GM23248 (cell line): ENCODE data around the gene GNB1. TPM values are rescaled to one million over a fixed set of nuclear protein-coding genes. Genes with fewer than 3 reads are reported as not detected.
"Not testable (repeated sequence)": the region's sequence is repeated elsewhere in the genome, so short reads cannot be mapped to it uniquely, and the experiment has no call there.

Source experiments
- DNase-seq: peaks from one replicate; pipeline ENCODE4 v3.0.0-alpha.2; 2015
- H2AFZ ChIP-seq: fragments of 200-600 bp; sonication (generic); 2 replicates; pipeline ENCODE4 v1.6.1; 2016; ENCODE audit warnings: antibody characterized with exemption
- H3F3A ChIP-seq: fragments of 200-600 bp; sonication (generic); 2 replicates; pipeline ENCODE4 v1.6.1; 2016; ENCODE audit warnings: mild to moderate bottlenecking, antibody characterized with exemption, mixed run types; ENCODE audit not compliant: insufficient read depth
- H3K27ac ChIP-seq: fragments of 200-600 bp; sonication (generic); 2 replicates; pipeline ENCODE4 v1.5.1; 2016; ENCODE audit warnings: mild to moderate bottlenecking
- H3K27me3 ChIP-seq: fragments of 200-600 bp; sonication (generic); replicated peaks from 2 replicates; pipeline ENCODE4 v1.6.1; 2016; ENCODE audit warnings: mild to moderate bottlenecking; ENCODE audit not compliant: insufficient read depth
- H3K36me3 ChIP-seq: fragments of 200-600 bp; sonication (generic); 2 replicates; pipeline ENCODE4 v1.6.1; 2016; ENCODE audit warnings: low read depth, mild to moderate bottlenecking
- H3K4me1 ChIP-seq: fragments of 200-600 bp; sonication (generic); 2 replicates; pipeline ENCODE4 v1.6.1; 2016; ENCODE audit warnings: mild to moderate bottlenecking; ENCODE audit not compliant: insufficient read depth
- H3K4me2 ChIP-seq: fragments of 200-600 bp; sonication (generic); one replicate; pipeline ENCODE4 v1.6.1; 2016; ENCODE audit warnings: mild to moderate bottlenecking; ENCODE audit not compliant: unreplicated experiment
- H3K4me3 ChIP-seq: fragments of 200-600 bp; sonication (generic); 2 replicates; pipeline ENCODE4 v1.5.1; 2016; ENCODE audit warnings: mild to moderate bottlenecking
- H3K79me2 ChIP-seq: fragments of 200-600 bp; sonication (generic); 2 replicates; pipeline ENCODE4 v1.6.1; 2016; ENCODE audit warnings: mild to moderate bottlenecking; ENCODE audit not compliant: insufficient read depth
- H3K9ac ChIP-seq: fragments of 200-600 bp; sonication (generic); 2 replicates; pipeline ENCODE4 v1.6.1; 2016; ENCODE audit warnings: mild to moderate bottlenecking
- H3K9me2 ChIP-seq: fragments of 200-600 bp; sonication (generic); 2 replicates; pipeline ENCODE4 v1.6.1; 2016; ENCODE audit warnings: mixed run types, mild to moderate bottlenecking, moderate library complexity; ENCODE audit not compliant: insufficient read depth
- H3K9me3 ChIP-seq: fragments of 200-600 bp; sonication (generic); one replicate; pipeline ENCODE4 v1.6.1; 2017; ENCODE audit warnings: low read depth
- H4K20me1 ChIP-seq: fragments of 200-600 bp; sonication (generic); 2 replicates; pipeline ENCODE4 v1.6.0; 2016; ENCODE audit not compliant: insufficient read depth
- EZH2 ChIP-seq: fragments of 200-600 bp; sonication (generic); IDR thresholded peaks from 2 replicates; pipeline ENCODE4 v1.6.1; 2018; ENCODE audit warnings: antibody characterized with exemption, mild to moderate bottlenecking; ENCODE audit not compliant: insufficient read depth, poor library complexity, severe bottlenecking
- EZH2phosphoT487 ChIP-seq: fragments of 200-600 bp; sonication (generic); IDR thresholded peaks from 2 replicates; pipeline ENCODE4 v1.6.1; 2018; ENCODE audit warnings: antibody characterized with exemption, moderate library complexity, mild to moderate bottlenecking, low read depth; ENCODE audit not compliant: insufficient read depth
- WGBS, 2 experiments: methylation state at CpG; one replicate each; pipeline ENCODE4 v1.1.6; 2015 to 2017; ENCODE audit warnings: low lambda C conversion rate in 2 of 2, low coverage in 1 of 2; ENCODE audit errors: missing lambda C conversion rate in 2 of 2; 5-methylcytosine and 5-hydroxymethylcytosine counted together
- in situ Hi-C: fragments of 300-500 bp; cut with MboI; formaldehyde crosslinking; loops from 2 replicates; pipeline ENCODE4 v1.15.0; 2020
- polyA plus RNA-seq: library from polyadenylated mRNA; unstranded; fragments of >200 nt; fragmentation: Nextera tagmentation; extraction: Ambion mirVana; gene quantifications from 2 replicates; pipeline ENCODE4 v1.2.1, GENCODE V29; 2016
- total RNA-seq: library from RNA; depleted of rRNA; stranded (reverse); fragments of >200 nt; shearing (Covaris generic); gene quantifications from 2 replicates; pipeline ENCODE4 v1.2.3, GENCODE V29; 2014

GNB1 gene
- total and polyA plus RNA-seq, 2 experiments from 2014 or later, result 92.0 to 97.7 TPM

DNA sequence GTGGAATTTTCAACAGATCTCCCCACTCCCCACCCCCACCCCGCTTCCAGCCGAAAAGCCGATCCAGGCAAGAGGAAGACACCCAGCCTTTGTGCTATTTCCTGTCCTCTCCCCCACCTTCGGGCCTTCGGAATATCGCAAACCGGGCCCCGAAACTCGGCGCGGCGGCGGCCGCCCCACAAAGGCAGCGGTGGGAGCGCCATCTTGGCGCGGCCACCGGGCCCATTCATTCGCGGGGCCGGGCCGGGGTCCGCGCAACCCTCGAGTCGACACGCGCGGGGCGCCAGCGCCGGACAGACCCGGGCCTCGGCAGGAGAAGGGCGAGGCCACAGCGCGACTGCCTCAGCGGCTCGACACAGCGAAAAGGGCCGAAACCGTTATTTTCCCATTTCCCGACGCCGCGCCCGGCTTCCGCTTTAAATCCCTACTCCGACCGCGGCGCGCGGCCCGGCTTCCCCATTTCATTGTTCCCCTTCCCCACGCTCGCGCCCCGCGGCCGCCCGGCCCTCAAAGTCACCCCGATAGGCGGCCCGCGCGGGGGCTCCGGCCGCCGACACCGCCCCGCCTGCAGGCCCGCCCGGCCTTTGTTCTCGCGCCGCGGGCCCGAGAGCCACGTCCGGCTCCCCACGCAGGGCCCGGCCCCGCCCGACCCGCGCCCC lies 911 bp downstream of the GNB1 start:
- Histone ChIP-seq H3K79me2 (peaks cover 62% of the 10 kb centered on the region), H3K4me2 (peak overlapping the region; percentile 92), H3F3A (peaks cover 13% of the 10 kb centered on the region), H3K4me1 (peaks cover 47% of the 10 kb centered on the region), H3K9me3 (no peaks in the 10 kb centered on the region), H3K36me3 (0 out of 2 replicates have a peak, but pooled peaks cover 3% of the 10 kb centered on the region), H4K20me1 (peaks cover 30% of the 10 kb centered on the region; the same call in 1 of the 2 replicates), H3K27me3 (no peaks in the 10 kb centered on the region), H3K9ac (peak overlapping the region; percentile 93), H3K4me3 (peak overlapping the region; percentile 91), H3K9me2 (no peaks in the 10 kb centered on the region), H3K27ac (peak overlapping the region; percentile 76), H2AFZ (no peak overlapping the region)
- in situ Hi-C loops, result no loop called here
- TF ChIP-seq EZH2 (no peak), EZH2phosphoT487 (no peak)
- 1% methylated on average over 49 to 70 of the region's 88 CpGs for WGBS, 2 experiments
- peak; percentile 76 for DNase-seq

DNA sequence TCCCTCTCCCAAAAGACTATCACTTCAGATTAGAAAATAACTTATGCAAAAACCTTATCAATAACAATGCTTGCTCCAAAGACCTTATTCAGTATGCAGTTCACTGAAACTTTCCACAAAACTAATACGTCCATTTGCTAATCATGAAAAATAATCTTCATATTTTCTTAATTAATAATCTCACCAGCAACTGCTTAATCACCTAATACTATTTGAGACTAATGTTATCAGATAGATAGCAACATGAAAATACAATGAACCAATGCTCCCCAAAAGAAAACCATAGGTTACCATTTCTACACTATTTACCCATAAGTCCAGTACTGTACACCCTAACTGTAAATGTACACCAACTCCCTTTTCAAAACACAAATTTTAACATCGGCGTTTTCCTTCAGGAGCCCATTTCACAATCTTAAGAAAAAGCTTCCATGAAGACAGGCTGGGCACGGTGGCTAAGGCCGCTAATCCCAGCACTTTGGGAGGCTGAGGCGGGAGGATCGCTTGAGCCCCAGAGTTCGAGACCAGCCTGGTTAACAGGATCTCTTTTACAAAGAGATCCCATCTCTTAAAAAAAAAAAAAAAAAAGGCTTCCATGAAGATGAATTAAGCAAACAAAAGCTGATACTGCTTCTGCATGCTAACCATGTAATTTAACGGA lies 1.7 kb downstream of the GNB1 start:
- peaks cover 15% of the 10 kb centered on the region for H3F3A ChIP-seq
- H3K36me3 ChIP-seq, result 0 out of 2 replicates have a peak, but pooled peaks cover 3% of the 10 kb centered on the region
- TF ChIP-seq EZH2phosphoT487 (no peak), EZH2 (no peak)
- no peaks in the 10 kb centered on the region for H3K27me3 ChIP-seq
- H3K79me2 ChIP-seq, result peaks cover 69% of the 10 kb centered on the region
- in situ Hi-C loops, result no loop called here
- peak overlapping the region; percentile 93 for H3K9ac ChIP-seq
- H3K9me2 ChIP-seq, result no peaks in the 10 kb centered on the region
- whole genome bisulfite sequencing, 2 experiments, result 0 to 1% methylated on average over 9 of the region's 9 CpGs
- H3K4me3 ChIP-seq, result peak overlapping the region; percentile 91
- no peak overlapping the region for H2AFZ ChIP-seq
- peaks cover 41% of the 10 kb centered on the region for H3K4me1 ChIP-seq
- H4K20me1 ChIP-seq, result peaks cover 36% of the 10 kb centered on the region; the same call in 1 of the 2 replicates
- H3K4me2 ChIP-seq, result peak overlapping the region; percentile 92
- DNase-seq, result peak; percentile 58
- H3K27ac ChIP-seq, result peak overlapping the region; percentile 76
- H3K9me3 ChIP-seq, result no peaks in the 10 kb centered on the region

DNA sequence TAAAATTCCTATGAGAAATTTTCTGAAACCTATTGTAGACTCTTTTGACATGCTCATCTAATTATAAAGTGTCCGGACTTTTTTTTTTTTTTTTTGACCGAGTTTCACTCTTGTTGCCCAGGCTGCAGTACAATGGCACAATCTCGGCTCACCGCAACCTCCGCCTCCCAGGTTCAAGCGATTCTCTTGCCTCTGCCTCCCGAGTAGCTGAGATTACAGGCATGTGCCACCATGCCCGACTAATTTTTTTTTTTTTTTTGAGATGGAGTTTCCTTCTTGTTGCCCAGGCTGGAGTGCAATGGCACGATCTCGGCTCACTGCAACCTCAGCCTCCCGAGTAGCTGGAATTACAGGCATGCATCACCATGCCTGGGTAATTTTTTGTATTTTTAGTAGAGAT lies 7.0 kb downstream of the GNB1 start:
- H2AFZ ChIP-seq, H3K4me2 ChIP-seq, H3K27me3 ChIP-seq, H3K36me3 ChIP-seq, H3K9me2 ChIP-seq, in situ Hi-C loops, H3K4me3 ChIP-seq, H3K9me3 ChIP-seq, DNase-seq: not testable (repeated sequence)
- Histone ChIP-seq H3K79me2 (peaks cover 100% of the 10 kb centered on the region), H3K27ac (peak overlapping the region; percentile 66), H3F3A (peaks cover 19% of the 10 kb centered on the region), H3K9ac (peak overlapping the region; percentile 35; the same call in 1 of the 2 replicates), H4K20me1 (peaks cover 70% of the 10 kb centered on the region; the same call in 1 of the 2 replicates), H3K4me1 (peaks cover 39% of the 10 kb centered on the region)
- WGBS, 2 experiments, result 38 to 39% methylated on average over 11 of the region's 11 CpGs

DNA sequence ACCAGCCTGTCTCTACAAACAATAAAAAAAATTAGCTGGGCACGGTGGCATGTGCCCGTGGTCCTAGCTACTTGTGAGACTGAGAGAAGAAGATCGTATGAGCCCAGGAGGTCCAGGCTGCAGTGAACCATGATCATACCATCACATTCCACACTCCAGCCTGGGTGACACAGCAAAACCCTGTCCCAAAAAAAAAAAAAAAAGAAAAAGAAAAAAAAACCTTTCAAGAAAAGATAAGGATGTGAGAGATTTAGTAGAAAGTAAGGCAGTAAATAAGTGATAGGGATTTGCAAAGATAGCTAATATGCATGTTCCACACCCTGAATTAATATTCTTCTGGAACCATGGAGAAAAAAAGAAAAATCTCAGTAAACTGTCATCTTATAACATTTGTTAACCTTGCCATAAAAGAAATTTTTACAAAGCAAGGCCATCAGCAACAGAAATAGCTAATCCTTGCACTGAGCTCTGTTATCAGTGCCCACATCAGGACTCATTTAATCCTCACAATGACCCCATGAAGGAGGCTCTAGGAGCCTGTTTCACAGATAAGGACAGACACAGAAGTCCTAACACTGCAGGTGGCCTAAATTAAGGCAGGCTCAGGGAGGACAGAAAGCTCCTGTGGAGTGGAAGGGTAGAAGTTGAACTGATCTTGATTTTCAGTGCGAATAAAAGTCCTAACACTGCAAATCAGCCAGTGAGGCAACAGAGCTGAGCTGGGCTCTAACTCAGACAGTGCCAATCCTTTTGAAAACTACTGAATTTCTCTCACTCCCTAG lies 7.6 kb downstream of the GNB1 start:
- H3K4me1 ChIP-seq, result peaks cover 33% of the 10 kb centered on the region
- in situ Hi-C loops, result no loop called here
- peaks cover 100% of the 10 kb centered on the region for H3K79me2 ChIP-seq
- no peaks in the 10 kb centered on the region for H3K9me3 ChIP-seq
- peak overlapping the region; percentile 47 for H3K4me2 ChIP-seq
- H3K27me3 ChIP-seq, result no peaks in the 10 kb centered on the region
- no peaks in the 10 kb centered on the region for H3K9me2 ChIP-seq
- no peak for TF ChIP-seq EZH2
- TF ChIP-seq EZH2phosphoT487, result no peak
- H3K4me3 ChIP-seq, result no peak overlapping the region
- peak overlapping the region; percentile 66 for H3K27ac ChIP-seq
- peak overlapping the region; percentile 35; the same call in 1 of the 2 replicates for H3K9ac ChIP-seq
- no peak overlapping the region for H2AFZ ChIP-seq
- DNase-seq, result peak; percentile 52
- 0 out of 2 replicates have a peak, but pooled peaks cover 3% of the 10 kb centered on the region for H3K36me3 ChIP-seq
- peaks cover 21% of the 10 kb centered on the region for H3F3A ChIP-seq
- peaks cover 74% of the 10 kb centered on the region; the same call in 1 of the 2 replicates for H4K20me1 ChIP-seq
- 35 to 48% methylated on average over 4 of the region's 4 CpGs for WGBS, 2 experiments
